Stimulated activated CD8-positive, alpha-beta memory T cell treated with anti-CD3 and anti-CD28 coated beads, Interleukin-12 subunit alpha, Interleukin-12 subunit beta, amount 100 ng/mL, for 1 hour (primary cell): ENCODE measurements around the gene TANC1.

Experiments used
- DNase-seq: peaks from one replicate; pipeline ENCODE4 v3.0.0-alpha.2; 2020; ENCODE audit warnings: low read depth

The TANC1 gene

DNA sequence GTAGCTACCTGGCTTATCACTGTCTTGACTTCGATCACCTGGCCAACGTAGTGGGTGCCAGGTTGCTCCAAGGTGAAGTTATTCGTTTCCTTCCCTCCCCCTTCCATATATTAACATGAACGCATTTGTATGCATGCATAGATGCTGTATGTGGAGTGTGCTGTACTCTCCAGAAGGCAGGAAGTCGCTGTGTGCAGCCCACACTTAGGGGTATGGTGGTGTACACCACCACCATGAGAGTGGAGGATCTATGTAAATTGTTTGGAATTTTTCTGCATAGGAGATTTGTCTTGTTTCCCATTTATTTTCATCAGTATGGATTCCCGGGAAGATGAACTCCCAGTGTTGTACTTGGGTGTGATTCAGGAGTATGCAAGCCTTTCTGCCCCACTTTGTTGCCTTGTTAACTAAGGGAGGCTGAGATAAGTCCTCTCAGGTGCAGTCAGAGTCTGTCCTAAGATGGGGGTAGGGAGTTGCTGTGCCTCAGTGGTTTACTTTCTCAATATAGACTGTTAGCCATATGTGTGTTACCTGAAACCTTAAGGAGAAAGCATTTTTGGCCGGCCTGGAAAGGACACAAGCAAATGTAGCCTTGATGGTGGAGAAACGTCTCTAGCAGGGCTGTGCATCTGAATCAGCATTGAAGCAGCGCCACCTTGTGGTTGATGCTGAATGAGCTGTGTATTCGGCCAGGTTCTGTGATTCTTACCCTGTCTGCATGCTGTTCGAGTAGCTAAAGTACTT is 149.8 kb downstream of the TANC1 start:
- peak; percentile 65 for DNase-seq

DNA sequence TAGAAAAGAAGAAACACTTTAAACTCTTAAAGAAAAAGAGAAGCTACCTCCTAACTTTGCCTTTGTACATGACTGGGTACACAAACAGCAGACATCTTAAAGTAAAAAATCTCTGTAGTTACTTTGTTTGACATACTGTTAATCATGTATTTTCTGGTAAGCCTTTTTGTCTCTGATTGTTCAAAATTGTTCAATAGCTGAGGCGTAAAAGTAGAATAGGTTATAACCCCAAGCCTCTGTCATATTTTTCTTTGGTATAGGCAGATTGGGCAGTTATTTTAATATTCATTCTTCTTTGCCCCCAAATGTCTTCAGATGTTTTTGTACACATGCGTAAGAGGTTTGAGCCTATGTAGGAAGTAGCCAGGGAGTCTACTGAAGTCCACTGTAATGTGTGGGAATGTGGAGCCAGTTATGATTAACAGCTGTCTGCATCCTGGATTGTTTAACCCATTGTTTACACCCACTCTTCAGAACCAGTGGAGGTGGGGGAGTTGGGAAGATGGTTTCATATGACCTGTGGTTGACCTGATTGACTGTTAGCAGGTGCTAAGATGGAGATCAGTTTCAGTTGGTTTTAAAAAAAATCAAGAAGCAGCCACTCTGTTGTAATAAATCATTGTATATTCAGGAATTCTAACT is 150.5 kb downstream of the TANC1 start:
- no peak for DNase-seq

DNA sequence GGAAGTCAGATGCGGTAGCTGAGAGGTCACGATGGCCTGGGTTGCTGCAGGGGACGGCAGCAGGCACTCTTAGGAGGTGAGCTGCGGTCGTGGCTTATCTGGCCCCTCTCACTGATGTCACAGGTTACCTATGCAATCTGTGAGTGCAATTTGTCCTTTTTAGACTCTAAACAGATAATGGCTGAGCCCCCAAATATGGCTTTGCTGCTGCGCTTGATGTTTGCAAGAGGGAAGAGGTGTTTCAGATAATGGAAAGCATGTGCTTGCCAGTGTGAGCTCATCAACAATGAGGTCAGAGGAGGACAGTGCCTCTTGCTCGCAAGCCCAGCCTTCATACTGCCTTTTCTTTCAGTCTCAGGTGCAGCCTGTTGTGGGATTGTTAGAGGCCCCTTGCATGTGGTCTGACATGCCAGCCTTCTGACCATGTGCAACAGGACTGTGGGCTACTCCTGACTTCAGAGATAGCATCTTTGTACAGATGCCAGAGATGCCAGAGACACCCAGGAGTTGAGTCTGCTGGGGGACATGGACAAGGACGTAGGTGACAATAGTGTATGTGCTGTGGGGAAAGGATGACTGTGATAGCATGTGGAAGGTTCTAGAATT is 151.3 kb downstream of the TANC1 start:
- DNase-seq = no peak

DNA sequence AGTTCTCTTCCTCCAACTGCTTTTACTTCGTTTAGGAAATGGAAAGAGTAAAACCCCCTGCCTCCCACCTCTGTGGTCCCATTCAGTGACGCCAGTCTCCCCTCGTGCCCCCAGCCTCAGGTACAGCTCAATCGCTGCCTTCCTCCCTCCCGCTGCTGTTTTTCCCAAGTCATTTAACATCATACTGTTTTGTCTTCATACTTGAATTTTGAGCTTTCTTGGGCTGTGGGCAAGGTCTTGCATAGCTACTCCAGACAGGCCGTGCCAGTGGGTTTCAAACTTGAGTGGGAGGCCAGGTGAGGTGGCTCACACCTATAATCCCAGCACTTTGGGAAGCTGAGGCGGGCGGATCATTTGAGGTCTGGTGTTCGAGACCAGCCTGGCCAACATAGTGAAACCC is 155.3 kb downstream of the TANC1 start:
- no peak for DNase-seq

DNA sequence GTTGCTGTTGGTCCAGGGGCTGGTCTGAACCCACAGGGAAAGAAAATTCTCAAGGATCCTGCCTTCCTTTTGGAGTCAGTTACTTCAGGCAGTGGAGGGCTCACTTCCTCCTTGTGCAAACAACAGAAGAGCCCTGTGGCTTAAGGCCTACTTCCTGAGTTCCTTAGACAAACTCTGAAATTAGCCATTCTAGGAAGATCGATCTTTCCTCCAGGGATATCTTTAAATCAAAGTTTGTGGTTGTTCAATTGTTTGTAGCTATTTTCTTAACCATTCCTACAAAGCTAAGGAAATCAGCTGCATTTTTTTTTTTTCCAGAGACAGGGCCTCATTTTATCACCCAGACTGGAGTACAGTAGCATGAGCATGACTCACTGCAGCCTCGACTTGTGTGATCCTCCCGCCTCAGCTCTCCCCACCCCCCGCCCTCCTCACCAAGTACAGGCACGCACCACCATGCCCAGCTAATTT is 156.0 kb downstream of the TANC1 start:
- DNase-seq = no peak

DNA sequence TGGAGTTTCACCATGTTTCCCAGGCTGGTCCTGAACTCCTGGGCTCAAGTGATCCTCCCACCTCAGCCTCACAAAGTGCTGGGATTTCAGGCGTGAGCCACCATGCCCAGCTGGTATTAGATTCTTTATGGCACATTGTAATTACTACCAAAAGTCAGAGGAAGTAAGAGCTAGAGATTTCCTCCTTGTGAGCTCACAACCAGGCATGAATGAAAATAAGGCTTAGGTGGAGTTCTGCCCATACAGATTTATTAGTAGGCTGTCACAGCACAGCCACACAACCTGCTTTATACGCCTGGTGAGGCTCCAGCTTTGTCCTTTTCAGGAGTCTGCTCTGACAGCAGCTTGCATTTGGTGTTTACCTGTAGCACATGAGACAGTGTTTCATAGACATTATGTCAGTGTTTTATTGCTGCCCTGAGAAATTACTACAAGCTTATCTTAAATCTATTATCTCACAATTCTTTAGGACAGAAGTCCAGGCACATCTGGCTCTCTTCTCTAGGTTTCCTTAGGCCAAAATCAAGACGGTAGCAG is 156.6 kb downstream of the TANC1 start:
- no peak for DNase-seq

DNA sequence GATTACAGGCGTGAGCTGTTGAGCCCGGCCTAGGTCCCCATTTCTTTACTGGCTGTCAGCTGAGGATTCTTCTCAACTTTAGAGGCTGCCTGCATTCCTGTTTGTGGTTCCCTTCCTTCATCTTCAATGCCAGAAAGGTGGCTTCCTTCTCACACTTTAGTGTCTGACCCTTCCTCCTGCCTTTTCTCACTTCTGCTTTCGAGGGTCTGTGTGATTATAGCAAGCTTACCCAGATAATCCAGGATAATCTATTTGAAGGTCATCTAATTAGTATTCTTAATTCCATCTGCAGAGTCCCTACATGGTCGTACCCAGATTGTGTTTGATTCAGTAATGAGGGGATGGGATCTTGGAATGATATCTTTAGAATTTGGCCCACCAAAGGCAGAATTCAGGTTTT is 157.4 kb downstream of the TANC1 start:
- DNase-seq = no peak

DNA sequence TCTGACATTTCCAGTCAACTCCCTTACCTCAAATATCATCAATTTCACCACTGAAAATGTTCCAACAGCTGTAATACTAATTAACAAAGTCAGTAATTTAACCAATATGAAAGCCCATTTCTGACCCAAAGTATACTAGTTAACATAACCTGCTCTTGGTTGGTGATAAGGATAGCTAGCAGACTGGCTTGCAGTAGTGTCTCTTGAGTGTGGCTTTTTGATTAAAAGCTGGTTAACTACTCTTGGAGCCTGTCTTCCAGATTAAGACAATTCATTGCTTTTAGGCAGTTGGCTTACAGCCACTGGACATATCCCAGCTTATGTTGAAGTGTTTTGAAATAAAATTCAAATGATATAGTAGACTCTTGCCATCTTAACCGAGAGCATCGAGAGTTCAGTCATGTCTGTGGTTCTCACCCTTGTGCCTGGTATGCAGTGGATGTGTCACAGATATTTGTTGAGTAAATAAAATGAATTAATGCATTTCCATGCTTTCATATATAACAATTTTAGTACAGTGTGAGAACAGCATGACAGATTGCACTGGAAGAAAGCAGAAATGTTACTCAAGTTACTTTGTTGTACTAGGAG is 158.1 kb downstream of the TANC1 start:
- DNase-seq = no peak

DNA sequence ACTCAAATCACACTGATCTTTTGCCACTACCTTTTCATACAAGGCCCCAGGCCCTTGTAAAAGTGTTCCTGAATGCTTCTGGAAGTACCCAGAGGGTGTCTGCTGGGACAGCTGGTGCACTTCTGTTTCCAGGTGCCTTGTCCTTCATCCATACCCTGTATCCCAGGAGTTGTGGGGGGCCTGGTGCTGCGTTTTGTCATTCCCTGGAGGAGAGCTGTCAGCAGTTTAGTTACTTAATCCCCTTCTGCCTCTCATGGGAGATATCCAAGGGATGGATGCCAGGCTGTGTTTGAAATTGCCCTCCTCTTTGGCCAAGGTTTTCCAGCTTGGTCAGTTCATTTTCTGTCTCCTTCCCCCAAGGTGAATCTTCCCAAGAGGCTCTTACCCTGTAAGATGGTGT is 159.8 kb downstream of the TANC1 start:
- DNase-seq = no peak

DNA sequence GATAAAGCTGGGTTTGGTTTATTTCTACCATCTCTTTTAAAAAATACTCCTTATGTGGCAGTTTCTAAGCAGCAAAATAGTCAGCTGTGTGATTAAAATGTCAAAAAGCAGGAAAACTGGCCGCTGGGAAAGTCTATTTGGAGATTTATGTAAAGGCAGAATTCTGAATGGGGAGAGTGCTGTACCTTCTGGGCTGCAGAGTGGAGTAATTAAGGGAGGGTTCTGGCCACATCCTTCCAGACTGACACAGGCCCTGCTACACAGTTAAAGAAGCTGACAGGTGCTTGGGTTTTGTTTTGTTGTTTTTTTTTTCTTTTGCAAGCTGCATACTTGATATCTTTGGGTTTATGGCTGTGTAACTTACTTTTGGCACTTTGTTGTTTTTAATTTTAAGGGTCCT is 160.8 kb downstream of the TANC1 start:
- DNase-seq = no peak

DNA sequence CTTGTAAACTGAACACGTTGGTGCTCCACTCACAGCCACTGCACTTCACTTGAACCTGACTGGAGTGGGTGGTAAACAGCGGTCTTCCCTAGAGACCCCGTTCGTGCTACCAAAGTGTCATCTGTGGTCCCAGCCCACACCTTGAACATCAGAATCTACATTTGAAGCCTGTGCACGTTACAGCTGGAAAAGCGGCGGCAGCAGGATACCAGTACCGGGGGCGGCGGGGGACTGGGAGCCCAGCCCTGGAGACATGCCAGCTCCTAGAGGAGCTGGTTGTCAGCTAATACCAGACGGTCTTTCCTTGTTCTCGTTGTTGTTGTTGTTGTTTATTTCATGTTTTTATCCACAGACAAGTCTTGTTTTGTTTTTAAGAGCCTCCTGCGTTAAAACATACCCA is 161.4 kb downstream of the TANC1 start:
- no peak for DNase-seq

DNA sequence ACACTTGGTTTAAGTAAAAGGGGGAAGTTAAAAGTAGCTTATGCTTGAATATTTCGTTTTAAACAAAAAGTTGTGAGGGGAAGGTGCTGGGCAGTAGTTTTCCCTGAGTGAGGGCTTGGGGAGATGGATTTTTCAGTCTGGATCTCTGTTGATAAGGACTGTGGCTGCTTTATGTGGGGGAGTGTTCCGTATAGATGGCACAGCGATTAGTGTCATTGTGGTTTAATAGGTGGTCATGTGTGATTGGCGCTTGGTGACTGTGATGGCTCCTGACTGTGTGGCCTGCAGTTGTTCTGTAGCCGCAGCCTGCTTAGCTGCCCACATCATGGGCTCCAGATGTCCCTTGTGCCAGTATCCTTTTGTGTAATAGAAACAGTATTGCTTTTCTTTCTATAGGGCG is 161.9 kb downstream of the TANC1 start:
- no peak for DNase-seq

DNA sequence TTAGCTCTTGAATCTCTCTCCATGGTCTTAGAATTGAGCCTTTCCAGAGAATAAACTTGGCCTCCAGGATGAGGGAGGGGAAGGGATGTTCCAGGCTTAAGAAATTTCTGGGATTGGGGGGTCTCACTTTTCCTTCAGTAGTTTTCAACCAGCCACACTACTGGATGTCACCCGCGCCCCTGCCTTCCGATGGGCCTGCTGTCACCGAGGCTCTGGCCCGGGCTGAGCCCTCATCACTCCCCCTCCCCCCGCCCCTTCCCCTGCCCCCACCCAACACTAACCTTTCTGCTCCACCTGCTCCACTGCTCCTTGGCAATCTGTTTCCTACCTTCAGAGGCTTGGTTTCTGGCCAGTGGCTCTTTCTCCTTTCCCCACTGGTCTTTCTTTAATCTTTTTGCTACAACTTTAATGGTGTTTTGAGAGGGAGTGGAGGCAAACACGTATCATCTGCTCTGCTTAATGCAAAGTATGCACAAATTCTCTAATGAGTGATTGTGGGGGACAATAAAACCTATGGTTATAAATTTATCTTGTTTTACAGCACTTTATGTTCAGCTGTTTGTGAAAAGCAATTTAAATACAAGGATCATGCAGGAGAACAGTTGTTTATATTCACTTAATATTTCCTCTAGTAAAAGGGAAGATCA is 162.9 kb downstream of the TANC1 start:
- DNase-seq = no peak

DNA sequence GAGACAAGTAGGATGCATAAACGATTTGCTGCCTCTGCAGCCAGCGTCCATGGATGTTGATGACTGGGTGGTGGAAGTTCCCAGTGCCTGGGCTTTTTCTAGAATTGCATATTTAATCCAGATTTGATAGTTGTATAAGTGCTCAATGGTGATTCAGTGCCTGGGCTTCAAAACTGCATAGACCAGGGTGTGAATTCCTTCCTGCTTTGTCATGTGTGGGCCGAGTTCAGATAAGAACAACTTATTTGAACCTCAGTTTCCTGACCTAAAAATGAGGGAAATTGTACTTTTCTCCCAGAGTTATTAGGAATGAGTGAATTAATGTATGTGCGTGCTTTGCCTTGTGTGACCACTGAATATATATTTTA is 163.5 kb downstream of the TANC1 start:
- no peak for DNase-seq

DNA sequence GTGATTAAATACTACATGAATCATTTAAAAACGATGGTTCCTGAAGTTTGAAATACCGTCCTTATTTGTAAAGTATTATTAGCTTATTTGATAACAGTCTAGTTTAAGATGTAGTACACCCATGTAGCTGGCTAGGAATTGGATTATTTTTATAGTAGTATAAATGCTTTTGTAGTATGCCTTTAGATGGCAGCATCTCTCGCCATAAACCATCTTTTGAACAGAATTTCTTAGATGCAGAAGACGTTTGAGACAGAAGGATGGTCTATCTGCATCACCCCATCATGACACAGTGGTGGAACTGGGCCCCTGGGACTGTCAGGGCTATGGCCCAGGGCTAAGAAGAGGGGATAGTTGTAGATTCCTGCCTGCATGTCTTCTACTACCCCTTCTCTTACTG is 165.4 kb downstream of the TANC1 start:
- no peak for DNase-seq

DNA sequence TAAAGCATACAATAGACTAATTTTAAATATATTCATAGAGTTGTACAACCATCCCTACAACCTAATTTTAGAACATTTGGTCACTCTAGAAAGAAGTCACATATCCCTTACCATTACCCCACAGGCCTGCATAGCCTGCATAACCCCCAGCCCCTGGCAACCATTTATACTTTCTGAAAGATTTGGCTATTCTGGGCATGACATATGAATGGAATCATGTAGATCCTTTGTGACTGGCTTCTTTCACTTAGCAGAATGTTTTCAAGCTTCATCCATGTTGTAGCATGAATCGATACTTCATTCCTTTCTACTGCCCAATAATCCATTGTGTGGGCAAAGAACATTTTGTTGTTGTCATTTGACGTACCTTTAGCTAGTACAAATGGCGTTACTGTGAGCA is 166.5 kb downstream of the TANC1 start:
- no peak for DNase-seq

DNA sequence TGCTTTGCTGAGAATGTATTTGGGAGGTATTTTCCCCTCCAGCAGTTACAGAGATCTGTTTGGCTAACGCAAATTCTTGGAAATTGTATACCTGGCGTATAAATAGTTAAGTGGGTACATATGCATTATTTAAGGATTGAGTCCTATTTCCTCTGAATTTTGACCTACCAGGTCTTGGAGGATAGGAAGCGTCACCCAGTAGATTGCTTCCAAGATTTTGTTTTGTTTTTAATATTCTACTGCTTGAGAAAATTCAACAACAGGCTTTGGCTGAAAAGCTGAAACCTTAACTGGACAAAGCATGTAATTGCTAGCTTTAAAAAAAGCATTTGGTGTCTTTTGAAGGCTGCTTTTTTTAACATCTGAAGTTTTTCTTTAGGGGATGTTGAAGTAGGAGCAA is 168.0 kb downstream of the TANC1 start:
- no peak for DNase-seq

DNA sequence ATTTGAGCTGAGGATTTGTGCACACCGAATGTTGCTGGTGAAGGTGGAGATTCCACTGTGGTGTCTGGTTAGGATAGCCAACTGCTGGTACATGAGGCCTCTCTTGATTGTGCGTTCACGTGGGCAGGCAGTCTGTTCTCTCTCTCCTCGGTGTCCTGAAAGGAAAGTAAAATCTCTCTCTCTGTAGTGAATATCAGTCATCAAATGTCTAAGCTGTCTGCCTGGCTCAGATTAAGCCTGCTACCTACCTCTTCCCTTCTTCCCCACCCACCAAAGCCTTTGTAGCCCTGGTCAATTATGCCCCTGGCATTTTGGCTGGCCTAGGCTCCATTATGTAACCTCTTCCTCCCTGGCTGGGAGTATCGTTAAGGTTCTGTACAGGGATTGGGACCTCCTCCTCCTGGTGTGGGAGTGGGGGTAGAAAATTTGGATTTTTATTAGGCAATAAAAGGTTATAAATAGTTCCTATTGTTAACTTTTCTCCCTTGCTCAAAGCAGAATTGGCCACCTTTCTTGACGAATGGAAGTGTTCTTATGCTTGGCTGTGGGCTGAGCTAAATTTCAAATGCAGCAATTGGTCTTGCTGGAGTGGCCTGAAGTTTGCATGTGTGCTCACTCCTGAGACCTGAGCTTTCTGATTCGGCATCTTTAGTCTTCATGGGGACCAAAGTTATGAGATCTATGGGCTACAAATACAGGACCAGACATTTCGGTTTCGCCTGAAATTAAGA is 169.2 kb downstream of the TANC1 start:
- DNase-seq = no peak

DNA sequence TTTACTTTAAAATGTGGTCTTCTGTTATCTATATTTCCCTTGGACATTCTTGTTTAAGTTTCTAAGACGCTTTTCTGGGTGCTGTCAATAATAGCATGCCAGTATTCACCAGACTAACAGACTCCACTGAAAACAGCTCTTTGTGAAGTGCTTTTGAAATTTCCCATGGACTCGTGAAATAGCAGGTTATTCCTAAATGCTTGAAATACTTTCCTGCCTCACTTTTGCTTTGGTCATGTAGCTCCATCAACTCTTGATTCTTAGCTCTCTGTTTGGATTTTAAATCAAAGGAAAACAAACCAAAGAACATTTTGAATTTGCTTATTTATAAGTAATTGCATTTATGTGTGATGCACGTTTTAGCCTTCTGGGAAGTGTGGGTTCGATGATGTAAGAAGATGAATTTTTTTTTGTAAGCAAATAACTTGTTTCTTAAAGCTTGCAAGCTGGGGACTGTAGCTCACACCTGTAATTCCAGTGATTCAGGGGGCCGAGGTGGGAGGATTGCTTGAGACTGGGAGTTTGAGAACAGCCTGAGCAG is 170.3 kb downstream of the TANC1 start:
- DNase-seq = no peak

DNA sequence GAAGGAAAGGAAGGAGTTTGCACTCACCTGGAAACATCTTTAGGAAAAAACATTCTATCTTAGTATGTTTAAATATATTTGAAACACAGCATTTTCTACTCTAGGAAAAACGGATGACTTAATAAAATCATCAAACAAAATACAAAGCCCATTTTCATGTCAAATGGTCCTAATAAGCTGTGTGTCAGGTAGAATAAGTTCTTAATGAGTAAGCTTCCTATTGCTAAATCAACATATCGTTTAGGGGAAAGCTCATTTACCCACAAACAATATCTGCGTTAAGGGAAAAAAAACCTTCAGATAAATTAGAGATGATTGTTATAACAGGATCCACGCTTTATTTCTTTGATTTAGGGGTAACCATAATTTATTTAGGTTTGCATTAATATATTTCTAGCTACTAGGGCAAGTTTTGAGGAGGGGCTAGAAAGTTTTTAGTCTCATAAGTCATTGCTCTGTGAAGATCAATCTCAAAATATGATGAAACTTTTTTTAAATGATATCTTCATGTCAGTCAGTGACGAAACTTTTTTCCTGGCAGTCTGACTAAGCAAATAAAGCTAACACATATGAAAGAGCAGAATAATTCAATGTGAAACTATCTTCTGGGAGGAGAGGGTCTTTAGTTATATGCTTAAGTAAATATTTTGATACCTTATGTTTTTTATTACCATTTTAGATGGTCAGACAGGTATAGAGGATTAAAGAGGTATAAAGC is 170.9 kb downstream of the TANC1 start:
- DNase-seq = no peak
